Measurements from ENCODE around the gene MAP1S. TPM values are rescaled to one million over a fixed set of nuclear protein-coding genes. Genes with fewer than 3 reads are reported as not detected.

Gene MAP1S
- total and polyA plus RNA-seq, 2 of the 13 experiments (the other 11 are each of a cell fraction or from before 2014, with no cell fraction given), result 3.8 to 7.3 TPM

DNA sequence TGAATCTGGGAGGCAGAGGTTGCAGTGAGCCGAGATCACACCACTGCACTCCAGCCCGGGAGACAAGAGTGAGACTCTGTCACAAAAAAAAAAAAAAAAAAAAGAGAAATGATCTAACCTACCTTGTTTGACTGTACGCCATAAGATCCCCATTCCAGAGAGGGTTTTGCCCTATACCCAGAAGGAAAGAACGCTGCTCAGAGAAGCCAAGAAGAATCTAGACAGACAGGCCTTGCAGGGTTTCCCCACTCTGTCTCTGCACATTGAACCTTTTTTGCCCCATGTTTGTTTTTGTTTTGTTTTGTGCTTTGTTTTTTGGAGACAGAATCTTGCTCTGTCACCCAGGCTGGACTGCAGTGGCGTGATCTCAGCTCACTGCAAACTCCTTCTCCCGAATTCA, 7.4 kb upstream of the MAP1S start:
- Histone ChIP-seq H3K4me1 (ENCODE audit: insufficient read depth, low read length) (peaks cover 15% of the 10 kb centered on the region), H3K36me3 (replicated peaks in 1 of 2; ENCODE audit: control insufficient read depth in 1 of 2, insufficient read depth in 2 of 2, low read length in 2 of 2) (no peaks in the 10 kb centered on the region), H3K4me3 (replicated peaks in 1 of 3; ENCODE audit: insufficient read depth in 1 of 3, low read depth in 2 of 3, low read length in 3 of 3) (no peak overlapping the region), H3K27ac (ENCODE audit: extremely low read length, insufficient read depth, low read length) (no peak overlapping the region), H3K79me2 (ENCODE audit: insufficient read depth, low read length) (no peaks in the 10 kb centered on the region), H3K4me2 (ENCODE audit: low read depth, low read length) (no peak overlapping the region), H2AFZ (ENCODE audit: low read length) (no peak overlapping the region), H3K27me3 (ENCODE audit: control insufficient read depth in 1 of 2, insufficient read depth in 2 of 2, low read length in 2 of 2) (no peaks in the 10 kb centered on the region), H3K9ac (ENCODE audit: insufficient read depth, low read depth, low read length) (no peak overlapping the region), H3K9me3 (ENCODE audit: low read length) (no peaks in the 10 kb centered on the region), H4K20me1 (ENCODE audit: insufficient read depth, low read length) (no peaks in the 10 kb centered on the region)
- in situ Hi-C loops (cut with HindIII; ENCODE audit: extremely low pct_ligation_motif_present, low pct_unique_long_range_greater_than_20kb) (no loop called here), intact Hi-C loops (cut with micrococcal nuclease; ENCODE audit: unreplicated experiment) (no loop called here)
- no TSS peak for BruUV-seq (replicated peaks)
- FAIRE-seq, result no peak
- POLR2A ChIA-PET, result no interaction called here
- ATAC-seq, result no peak
- WGBS (ENCODE audit: low lambda C conversion rate), result 31% methylated on average over 6 of the region's 6 CpGs
- CTCF ChIA-PET (ENCODE audit: low intra/inter-chr PET ratio, low total read pairs), result no interaction called here
- no peak for DNase-seq (ENCODE audit: low spot score)
- TF ChIP-seq ZNF143 (CRISPR knock-in tag; IDR thresholded peaks at IDR 0.05), result no peak
- no peak for TF ChIP-seq PCBP1 (IDR thresholded peaks at IDR 0.05; ENCODE audit: borderline replicate concordance, low read depth, low read length)
- TF ChIP-seq LRRFIP1 (CRISPR knock-in tag; conservative IDR thresholded peaks at IDR 0.05), result no peak
- no peak for TF ChIP-seq ZNF781 (CRISPR knock-in tag; IDR thresholded peaks at IDR 0.05; ENCODE audit: borderline replicate concordance, not compliant biosample characterization)
- TF ChIP-seq HMGXB3 (CRISPR knock-in tag; IDR thresholded peaks at IDR 0.05; ENCODE audit: borderline replicate concordance), result no peak
- no peak for TF ChIP-seq ZNF230 (CRISPR knock-in tag; IDR thresholded peaks at IDR 0.05)
- TF ChIP-seq KDM3A (CRISPR knock-in tag; IDR thresholded peaks at IDR 0.05; ENCODE audit: low read depth), result no peak
- TF ChIP-seq, protein P1, sequence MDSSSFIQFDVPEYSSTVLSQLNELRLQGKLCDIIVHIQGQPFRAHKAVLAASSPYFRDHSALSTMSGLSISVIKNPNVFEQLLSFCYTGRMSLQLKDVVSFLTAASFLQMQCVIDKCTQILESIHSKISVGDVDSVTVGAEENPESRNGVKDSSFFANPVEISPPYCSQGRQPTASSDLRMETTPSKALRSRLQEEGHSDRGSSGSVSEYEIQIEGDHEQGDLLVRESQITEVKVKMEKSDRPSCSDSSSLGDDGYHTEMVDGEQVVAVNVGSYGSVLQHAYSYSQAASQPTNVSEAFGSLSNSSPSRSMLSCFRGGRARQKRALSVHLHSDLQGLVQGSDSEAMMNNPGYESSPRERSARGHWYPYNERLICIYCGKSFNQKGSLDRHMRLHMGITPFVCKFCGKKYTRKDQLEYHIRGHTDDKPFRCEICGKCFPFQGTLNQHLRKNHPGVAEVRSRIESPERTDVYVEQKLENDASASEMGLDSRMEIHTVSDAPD (CRISPR knock-in tag; IDR thresholded peaks at IDR 0.05), result no peak
- no peak for TF ChIP-seq ZNF260 (CRISPR knock-in tag; IDR thresholded peaks at IDR 0.05; ENCODE audit: borderline replicate concordance, low read depth)
- TF ChIP-seq, protein P2, sequence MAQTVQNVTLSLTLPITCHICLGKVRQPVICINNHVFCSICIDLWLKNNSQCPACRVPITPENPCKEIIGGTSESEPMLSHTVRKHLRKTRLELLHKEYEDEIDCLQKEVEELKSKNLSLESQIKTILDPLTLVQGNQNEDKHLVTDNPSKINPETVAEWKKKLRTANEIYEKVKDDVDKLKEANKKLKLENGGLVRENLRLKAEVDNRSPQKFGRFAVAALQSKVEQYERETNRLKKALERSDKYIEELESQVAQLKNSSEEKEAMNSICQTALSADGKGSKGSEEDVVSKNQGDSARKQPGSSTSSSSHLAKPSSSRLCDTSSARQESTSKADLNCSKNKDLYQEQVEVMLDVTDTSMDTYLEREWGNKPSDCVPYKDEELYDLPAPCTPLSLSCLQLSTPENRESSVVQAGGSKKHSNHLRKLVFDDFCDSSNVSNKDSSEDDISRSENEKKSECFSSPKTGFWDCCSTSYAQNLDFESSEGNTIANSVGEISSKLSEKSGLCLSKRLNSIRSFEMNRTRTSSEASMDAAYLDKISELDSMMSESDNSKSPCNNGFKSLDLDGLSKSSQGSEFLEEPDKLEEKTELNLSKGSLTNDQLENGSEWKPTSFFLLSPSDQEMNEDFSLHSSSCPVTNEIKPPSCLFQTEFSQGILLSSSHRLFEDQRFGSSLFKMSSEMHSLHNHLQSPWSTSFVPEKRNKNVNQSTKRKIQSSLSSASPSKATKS (CRISPR knock-in tag; IDR thresholded peaks at IDR 0.05), result no peak
- no peak for TF ChIP-seq IKZF5 (CRISPR knock-in tag; IDR thresholded peaks at IDR 0.05)
